ENCODE measurements around the gene CATSPERE.
"Not testable (repeated sequence)": the region's sequence is repeated elsewhere in the genome, so short reads cannot be mapped to it uniquely, and the experiment has no call there.

CATSPERE gene

GRCh38 chr1:244548558-244549115 lies 87.6 kb downstream of the CATSPERE start:
- DNase-seq: no peak

- DNase-seq: no peak
These were observed 91.3 kb downstream of the CATSPERE start for GRCh38 chr1:244552336-244552735.

DNA sequence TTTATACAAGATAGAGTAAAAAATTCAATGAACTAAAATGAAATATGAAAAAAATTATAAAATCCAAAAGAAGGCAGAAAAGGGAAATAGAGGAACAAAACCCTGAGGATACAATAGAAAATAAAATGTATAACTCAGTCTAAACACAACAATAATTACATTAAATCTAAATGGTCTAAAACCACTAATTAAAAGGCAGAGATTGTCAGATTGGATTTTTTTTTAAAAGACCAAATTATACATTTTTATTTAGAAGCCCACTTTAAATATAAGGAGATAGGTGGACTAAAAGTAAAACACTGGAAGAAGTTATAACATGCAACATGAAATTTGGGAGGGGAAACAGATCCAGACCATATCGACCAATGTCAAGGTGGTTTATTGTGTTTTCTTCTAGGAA lies 95.2 kb downstream of the CATSPERE start:
- DNase-seq: no peak

GRCh38 chr1:244557565-244557964 lies 96.5 kb downstream of the CATSPERE start:
- no peak for DNase-seq

- no peak for DNase-seq
These were observed 98.5 kb downstream of the CATSPERE start for GRCh38 chr1:244559561-244559960.

DNA sequence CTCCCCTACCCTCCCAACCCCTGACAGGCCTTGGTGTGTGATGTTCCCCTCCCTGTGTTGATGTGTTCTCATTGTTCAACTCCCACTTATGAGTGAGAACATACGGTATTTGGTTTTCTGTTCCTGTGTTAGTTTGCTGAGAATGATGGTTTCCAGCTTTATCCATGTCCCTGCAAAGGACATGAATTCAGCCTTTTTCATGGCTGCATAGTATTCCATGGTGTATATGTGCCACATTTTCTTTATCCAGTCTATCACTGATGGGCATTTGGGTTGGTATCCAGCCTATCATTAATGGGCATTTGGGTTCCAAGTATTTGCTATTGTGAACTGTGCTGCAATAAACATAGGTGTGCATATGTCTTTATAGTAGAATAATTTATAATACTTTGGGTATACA lies 101.8 kb downstream of the CATSPERE start:
- not testable (repeated sequence) for DNase-seq

DNA sequence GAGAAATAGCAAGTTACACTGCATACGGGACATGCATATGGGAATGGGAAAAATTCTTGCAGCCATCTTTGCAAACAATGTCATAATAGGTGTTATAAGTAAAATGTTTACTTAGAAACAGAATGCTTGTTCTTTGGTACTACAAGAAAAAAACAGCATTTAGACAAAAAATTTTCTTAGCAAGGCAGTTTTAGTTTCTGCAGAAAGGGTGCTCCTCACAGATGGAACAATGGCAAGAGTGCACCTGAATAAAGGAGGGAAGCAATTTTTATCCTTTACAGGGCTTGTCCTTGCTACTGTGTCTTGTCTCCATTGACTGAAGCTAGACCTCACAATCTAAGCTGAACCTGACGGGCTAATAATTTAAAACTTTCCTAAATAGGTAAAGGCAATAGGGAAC lies 112.7 kb downstream of the CATSPERE start:
- DNase-seq: no peak

DNA sequence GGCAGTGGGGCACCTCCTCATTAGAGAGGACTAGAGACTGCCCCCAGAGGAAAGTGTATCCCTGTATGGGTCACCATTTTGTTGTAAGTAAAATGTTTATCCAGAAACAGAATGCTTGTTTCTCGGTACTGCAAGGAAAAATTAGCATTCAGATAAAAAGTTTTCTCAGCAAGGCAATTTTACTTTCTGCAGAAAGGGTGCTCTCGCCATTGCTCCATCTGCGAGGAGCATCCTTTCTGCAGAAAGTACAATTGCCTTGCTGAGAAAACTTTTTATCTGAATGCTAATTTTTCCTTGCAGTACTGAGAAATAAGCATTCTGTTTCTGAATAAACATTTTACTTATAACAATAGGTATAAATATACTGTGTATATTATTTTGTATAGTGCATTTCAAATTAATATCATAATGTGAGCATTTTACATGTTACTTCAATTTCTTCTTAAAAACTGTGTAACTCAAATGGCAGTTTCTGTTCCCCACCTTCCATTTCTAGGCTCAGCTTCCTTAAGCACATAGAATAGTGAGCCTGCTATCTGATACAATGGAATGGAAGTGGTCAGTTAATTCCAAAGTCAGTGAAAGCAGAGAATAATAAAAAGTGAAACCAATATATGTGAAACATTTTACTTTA lies 115.3 kb downstream of the CATSPERE start:
- DNase-seq: no peak

DNA sequence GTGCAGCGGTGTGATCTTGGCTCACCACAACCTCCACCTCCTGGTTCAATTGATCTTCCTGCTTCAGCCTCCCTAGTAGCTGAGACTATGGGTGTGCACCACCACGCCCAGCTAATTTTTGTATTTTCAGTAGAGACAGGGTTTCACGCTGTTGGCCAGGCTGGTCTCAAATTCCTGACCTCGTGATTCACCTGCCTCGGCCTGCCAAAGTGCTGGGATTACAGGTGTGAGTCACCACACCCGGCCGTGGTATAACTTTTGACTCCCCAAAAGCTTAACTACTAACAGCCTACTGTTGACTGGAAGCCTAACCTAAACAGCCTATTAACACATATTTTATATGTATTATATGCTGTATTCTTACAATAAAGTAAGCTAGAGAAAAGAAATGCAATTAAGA lies 117.1 kb downstream of the CATSPERE start:
- DNase-seq: not testable (repeated sequence)

DNA sequence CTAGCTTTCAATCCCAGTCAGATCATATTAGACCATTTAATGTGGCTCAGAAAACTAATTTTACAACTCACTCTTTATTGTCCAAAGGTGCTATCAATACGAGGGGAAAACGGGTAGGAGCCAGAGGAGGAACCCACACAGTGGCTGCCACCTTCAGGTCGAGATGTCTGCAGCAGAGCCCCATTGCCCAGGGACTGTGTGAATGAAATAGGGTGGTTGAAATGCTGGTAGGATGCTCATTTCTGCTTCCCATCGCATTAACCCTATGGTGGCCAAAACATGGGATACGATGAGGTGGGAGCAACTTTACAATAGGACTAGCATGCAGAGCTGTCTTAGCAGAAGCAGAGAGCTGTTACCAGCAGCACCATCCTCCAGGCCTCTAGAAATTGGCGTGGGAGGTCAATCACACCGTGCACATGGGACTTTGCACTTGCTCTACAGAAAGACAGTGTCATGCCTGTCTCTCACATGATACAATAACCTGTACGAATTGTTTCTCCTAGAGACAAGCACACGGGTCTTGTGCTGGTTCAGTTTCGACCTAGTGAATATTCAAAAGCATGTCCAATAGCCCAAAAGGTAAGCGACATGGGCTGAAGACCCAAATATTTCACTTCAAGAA lies 122.4 kb downstream of the CATSPERE start:
- DNase-seq: no peak

DNA sequence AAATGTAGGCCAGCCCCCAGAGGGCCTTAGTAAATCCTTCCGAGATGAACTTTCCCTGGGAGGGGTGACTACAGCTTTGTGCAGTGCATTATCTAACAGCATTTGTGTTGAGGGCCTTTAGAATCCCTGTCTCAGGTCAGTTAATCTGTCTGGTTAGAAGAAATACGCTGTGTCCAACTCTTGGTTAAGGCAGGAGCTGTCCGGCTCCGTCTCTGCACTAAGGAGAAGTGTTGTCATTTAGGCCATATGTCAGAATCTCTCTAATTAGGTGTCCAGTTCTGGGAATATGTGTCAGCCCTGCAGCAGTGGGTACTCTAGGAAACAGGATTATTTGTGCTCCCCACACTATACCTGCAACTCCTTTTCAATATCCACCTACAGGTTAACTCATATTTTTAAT lies 124.8 kb downstream of the CATSPERE start:
- no peak for DNase-seq

DNA sequence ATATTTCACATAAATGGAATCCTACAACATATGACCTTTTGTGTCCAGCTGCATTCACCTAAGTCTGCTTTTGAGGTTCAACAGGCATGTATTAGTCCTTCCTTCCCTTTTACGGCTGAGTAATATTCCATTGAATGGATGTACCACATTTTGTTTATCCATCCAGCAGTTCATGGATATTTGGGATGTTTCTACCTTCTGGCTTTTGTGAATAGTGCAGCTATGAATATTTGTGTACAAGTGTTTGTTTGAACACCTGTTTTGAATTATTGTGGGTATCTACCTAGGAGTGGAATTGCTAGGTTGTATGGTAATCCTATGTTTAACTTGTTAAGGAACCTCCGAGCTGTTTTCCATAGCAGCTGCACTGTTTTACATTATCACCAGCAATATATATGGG lies 129.6 kb downstream of the CATSPERE start:
- no peak for DNase-seq

GRCh38 chr1:244598611-244599010 lies 137.5 kb downstream of the CATSPERE start:
- no peak for DNase-seq

DNA sequence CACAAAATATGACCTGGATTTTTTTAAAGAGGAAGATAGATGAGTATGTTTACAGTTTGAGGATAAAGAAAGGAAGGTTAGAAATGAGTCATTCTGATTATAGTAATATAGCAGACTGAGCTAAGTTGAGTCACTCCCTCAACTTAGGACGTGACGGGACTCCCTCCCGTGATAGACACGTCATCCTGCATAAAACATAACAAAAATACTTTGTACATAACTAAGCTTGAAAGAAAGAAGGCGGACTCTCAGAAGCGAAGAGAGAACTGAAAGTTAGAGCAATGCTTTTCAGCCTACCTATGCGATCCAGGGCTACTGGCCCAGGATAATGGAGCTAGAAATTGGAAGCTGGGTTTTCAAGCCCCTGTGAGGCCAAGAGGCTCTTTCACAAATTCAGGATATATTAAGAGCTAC lies 138.9 kb downstream of the CATSPERE start:
- peak; percentile 65 for DNase-seq

- DNase-seq: no peak
These were observed 140.3 kb downstream of the CATSPERE start for GRCh38 chr1:244601336-244601735.

GRCh38 chr1:244603498-244603897 lies 142.4 kb downstream of the CATSPERE start:
- DNase-seq: no peak

DNA sequence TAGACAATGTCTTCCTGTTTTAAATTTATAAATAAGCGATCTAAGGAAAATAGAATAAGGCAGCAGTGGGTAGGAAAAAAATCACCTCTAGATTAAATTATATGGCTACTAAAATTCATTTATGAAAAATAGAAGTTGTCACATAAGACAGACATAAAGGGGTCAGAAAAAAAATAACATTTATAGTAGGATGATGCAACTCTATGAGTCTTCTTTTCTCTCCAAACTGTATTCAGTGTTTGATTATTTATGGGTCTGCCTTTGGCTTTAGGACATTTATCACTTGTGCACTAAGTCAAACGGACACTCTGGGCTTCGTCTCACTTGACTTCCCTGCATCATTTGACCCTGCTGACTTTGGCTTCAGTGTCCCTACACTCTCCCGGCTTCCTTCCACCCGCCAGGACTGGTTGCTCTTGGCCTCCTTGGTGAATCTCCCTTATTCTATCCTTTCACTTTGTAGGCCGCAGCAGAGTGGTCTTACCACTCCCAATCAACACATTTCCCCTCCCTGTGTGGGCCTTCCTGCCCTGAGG lies 144.8 kb downstream of the CATSPERE start:
- no peak for DNase-seq

- DNase-seq: no peak
These were observed 153.2 kb downstream of the CATSPERE start for GRCh38 chr1:244614113-244614836.

- no peak for DNase-seq
These were observed 153.8 kb downstream of the CATSPERE start for GRCh38 chr1:244614879-244615278.

DNA sequence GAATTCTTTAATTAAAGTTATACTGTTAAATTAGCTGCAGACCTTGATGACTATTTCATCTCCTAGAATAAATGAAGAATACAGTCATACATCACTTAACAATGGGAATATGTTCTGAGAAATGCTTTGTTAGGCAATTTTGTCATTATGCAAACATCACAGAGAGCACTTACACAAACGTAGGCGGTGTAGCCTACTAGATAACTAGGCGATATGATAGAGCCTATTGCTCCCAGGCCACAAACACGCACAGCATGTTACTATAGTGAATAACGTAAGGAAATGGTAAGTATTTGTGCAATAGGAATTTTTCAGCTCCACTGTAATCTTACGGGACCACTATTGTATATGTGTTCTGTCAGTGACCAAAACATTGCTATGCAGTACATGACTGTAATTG lies 154.2 kb downstream of the CATSPERE start:
- no peak for DNase-seq

DNA sequence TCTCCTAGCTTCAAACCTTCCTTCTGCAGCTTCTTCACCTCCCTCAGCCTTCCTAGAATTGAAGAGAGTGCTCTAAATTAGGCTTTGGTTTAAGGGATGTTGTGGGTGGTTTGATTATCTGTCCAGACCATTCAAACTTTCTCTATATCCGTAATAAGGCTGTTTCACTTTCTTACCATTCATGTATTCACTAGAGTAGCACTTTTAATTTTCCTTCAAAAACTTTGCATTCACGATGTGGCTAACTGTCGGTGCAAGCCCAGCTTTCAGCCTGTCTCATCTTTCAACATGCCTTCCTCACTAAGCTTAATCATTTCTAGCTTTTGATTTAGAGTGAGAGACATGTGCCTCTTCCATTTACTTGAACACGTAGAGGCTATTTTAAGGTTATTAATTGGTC lies 165.6 kb downstream of the CATSPERE start:
- DNase-seq: no peak

GRCh38 chr1:244628789-244629188 lies 167.7 kb downstream of the CATSPERE start:
- no peak for DNase-seq

DNA sequence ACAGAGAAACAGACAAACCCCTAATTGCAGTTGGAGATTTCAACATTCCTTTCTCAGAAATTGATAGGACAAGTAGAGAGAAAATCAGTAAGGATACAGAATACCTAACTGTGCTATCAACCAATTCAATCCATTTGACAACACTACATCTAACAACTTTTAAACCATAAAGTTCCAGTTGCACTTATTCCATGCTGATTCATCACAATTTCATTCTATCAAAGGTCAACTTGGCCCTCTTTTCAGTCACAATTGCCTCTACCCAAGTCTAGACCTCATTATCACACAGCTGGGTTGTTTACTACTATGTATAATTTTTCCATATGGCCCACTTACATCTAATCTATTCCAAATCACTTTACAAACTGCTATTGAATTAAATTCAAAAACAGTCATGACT lies 172.1 kb downstream of the CATSPERE start:
- no peak for DNase-seq

DNA sequence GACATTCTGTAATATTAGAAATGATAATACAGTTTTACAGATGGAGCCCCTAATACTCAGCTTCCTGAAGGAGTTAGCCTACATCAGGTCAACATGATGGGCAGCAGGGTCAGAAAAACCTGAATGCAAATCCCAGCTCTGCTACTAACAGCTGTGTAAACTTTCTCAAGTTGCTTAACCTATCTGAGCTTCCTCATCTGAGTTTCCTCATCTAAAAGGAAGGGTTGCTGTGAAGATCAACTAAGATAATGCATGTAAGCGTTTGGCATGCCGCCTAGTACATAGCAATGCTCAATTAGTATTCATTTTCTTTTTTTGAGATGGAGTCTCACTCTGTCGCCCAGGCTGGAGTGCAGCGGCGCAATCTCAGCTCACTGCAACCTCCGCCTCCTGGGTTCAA lies 173.5 kb downstream of the CATSPERE start:
- no peak for DNase-seq
